ENCODE data around the gene KLB.
"Not testable (repeated sequence)": the region's sequence is repeated elsewhere in the genome, so short reads cannot be mapped to it uniquely, and the experiment has no call there.

Gene KLB

DNA sequence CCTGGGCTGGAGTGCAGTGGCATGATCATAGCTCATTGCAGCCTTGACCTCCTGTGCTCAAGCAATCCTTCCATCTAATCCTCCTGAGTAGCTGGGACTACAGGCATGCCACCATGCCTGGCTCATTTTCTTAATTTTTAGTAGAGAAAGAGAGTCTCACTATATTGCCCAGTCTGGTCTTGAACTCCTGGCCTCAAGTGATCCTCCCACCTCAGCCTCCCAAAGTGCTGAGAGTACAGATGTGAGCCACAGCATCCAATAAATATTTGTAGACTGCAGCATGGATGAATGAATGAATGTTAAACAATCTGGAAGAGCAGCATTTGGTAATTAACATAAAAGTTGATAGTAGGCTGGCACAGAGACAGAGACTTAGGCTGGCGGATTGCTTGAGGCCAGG, 20.0 kb downstream of the KLB start:
- no peak for DNase-seq (ENCODE audit: low read depth)

DNA sequence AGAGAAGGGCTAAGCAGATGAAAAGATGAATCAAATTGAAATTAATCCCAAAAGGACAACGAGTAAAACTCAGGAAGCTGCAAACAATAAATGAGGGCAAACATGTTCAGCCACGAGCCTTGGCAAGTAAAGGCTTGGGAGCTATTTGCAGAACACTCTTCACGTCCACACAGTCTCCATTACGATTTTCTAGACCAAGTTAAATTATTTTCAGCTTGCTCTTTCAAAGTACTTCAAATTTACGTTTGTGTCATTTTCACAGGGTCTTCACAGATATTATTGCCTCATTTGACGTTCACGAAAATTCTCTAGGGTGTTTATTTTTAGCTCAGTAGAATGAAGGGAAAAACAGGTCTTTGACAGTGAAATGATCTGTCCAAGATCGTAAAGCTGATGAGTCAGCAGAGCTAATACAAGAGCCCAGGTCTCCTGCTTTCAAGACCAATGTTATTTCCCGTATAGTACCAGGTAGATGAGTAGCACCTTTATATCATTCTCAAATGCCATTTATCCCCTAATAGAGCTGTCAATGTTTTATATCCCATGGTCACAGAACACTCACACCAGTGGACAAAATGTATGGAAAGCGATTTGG, 20.9 kb downstream of the KLB start:
- no peak for DNase-seq (ENCODE audit: low read depth)

DNA sequence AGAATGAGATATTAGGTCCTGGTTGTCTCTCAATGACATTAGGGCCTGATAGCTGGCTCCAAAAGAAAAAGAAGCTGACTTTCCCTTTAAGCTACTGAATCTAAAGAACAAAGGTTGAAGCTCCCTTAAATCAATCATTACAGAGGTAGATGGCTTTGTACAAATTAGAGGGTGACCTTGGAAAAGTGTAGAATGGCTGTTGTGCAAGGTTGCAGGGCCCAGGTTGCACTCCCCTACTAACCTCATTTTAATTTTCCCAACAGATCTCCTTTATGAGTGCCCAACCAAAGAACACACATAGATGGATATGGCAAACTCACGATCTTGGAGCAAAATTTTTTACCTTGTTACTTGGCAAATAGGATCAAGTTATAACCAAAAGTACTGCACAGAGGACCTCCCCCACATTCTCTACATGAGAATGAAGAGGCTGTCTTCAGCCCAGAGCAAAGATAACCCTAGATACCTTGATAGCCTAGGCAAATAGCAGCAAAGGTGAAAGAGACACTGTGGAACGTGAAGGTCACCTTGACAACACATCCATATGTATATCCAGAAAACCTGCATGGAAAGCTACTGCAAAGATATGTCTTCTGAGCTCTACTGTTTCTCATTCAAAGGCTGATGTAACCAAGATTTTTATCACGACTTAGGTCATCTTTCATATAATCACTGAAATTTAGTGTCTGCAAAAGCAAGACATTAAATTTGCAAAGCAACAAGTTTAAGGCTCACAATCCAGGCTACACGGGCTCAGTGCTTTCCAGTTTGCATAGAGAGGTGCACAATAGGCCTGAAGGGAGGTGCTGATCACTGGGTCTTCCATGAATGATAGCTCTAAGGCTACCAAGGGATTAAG, 23.0 kb downstream of the KLB start:
- DNase-seq (ENCODE audit: low read depth): no peak

DNA sequence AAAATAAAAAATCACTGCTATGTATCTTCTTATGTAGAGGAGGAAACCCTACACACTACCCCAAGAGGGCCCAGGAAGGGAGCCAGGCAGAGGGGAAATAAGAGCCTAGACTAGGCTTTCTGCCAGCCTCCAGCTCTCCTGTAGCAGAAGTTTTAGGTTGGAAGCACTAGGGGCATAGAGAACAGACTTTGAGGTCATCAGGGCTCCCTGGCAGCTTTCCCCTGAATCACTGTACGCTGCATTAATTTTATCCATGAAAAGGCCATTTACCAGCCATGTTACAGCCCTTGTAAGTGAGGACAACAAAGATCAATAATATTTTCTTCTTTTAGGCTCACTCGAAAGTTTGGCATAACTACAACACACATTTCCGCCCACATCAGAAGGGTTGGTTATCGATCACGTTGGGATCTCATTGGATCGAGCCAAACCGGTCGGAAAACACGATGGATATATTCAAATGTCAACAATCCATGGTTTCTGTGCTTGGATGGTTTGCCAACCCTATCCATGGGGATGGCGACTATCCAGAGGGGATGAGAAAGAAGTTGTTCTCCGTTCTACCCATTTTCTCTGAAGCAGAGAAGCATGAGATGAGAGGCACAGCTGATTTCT, 27.3 kb downstream of the KLB start:
- no peak for DNase-seq (ENCODE audit: low read depth)

DNA sequence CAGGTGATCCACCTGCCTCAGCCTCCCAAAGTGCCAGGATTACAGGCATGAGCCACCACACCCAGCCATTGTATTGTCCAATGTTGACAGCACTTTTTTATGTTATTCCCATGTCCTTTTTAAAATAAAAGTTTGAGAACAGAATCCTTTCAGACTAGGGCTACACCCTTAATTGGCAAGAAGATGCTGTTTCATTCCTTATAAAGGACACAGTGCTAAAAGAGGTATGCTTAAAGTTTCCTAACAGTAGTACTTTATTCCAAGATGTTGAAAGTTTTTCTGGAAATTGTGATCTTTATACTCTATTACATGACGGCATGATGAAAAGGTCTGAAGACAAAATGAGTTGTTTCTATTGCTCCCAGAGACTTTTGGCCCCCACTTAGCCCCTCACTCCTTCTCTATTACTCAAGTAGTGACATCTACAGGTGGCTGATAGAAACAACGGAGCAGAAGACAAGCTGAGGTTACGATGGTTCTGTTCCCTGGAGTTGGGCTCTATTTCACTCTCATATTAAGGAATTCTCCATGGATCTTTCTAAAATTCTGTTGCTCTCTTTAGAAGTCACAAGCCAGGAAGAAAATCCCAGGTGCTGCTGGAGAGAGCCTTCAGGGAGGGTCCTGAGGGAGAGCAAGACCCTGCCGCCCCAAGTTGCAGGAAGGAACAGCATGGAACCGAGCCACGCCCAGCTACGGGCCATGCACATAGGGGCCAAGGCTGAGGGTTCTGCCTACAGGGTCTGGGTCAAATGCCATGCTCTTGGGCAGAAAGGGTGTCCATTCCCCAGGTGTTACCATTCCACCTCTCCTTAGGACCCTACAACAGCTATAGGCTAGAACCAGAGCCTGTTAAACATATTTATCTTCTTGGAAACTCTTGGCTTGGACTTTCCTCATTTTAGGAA, 29.2 kb downstream of the KLB start:
- DNase-seq (ENCODE audit: low read depth): no peak

DNA sequence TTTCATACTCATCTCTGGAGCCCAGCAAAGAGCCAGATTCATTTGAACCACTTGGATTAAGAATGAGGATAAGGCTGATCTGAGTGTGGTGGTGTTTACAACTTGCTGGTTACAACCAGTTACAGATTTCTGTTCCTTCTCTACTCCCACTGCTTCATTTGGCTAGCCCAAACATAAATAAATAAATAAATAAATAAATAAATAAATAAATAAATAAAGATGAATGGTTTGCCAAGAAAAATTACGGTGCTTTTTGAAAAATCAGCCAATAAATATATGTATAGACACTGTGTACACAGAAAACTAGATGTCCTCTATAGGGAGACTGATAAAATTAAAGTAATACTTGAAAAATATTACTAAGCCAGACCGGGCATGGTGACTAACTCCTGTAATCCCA, 34.9 kb downstream of the KLB start:
- DNase-seq (ENCODE audit: low read depth): no peak

DNA sequence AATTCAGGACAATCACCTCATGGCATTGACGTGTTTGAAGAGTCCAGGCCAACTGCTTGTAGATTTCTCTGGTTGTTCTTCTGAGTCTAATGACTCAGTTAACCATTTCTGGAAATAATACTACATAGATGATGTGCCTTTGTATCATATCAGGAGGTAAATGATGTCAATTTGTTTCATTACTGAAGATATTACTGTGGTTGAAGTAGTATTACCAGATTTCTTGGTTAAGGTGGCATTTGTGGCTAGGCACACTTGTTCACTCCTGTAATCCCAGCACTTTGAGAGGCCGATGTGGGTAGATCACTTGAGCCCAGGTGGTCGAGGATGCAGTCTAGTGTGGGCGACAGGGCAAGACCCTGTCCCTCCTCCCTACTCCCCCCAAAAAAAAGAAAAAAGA, 36.3 kb downstream of the KLB start:
- no peak for DNase-seq (ENCODE audit: low read depth)

DNA sequence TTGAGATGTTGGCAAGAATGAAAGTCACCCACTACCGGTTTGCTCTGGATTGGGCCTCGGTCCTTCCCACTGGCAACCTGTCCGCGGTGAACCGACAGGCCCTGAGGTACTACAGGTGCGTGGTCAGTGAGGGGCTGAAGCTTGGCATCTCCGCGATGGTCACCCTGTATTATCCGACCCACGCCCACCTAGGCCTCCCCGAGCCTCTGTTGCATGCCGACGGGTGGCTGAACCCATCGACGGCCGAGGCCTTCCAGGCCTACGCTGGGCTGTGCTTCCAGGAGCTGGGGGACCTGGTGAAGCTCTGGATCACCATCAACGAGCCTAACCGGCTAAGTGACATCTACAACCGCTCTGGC, 39.7 kb downstream of the KLB start:
- DNase-seq (ENCODE audit: low read depth): no peak

DNA sequence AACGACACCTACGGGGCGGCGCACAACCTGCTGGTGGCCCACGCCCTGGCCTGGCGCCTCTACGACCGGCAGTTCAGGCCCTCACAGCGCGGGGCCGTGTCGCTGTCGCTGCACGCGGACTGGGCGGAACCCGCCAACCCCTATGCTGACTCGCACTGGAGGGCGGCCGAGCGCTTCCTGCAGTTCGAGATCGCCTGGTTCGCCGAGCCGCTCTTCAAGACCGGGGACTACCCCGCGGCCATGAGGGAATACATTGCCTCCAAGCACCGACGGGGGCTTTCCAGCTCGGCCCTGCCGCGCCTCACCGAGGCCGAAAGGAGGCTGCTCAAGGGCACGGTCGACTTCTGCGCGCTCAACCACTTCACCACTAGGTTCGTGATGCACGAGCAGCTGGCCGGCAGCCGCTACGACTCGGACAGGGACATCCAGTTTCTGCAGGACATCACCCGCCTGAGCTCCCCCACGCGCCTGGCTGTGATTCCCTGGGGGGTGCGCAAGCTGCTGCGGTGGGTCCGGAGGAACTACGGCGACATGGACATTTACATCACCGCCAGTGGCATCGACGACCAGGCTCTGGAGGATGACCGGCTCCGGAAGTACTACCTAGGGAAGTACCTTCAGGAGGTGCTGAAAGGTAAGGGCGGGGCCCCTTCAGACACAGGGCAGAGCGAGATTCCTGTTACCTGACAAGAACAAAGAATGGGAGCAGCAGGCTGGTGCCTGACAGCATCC, 40.3 kb downstream of the KLB start:
- DNase-seq (ENCODE audit: low read depth): no peak

DNA sequence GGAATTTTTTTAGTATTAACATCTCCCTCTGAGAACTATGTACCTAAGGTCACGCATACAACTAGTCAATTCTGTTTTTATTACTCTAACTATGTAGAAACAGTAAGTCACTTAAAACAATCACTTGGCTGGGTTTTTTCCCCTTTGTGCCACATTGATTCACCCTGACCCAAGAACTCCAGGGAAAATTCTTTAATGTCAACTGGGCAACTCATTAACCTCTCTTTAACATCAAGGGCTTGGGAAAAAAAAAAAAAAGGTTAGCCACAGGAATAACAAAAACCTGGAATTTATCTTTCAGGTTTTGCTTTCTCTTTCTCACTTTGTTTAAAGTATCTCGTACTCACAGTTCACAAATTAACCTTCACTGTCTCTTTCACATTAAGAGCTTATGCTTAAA, 43.9 kb downstream of the KLB start:
- DNase-seq (ENCODE audit: low read depth): no peak

DNA sequence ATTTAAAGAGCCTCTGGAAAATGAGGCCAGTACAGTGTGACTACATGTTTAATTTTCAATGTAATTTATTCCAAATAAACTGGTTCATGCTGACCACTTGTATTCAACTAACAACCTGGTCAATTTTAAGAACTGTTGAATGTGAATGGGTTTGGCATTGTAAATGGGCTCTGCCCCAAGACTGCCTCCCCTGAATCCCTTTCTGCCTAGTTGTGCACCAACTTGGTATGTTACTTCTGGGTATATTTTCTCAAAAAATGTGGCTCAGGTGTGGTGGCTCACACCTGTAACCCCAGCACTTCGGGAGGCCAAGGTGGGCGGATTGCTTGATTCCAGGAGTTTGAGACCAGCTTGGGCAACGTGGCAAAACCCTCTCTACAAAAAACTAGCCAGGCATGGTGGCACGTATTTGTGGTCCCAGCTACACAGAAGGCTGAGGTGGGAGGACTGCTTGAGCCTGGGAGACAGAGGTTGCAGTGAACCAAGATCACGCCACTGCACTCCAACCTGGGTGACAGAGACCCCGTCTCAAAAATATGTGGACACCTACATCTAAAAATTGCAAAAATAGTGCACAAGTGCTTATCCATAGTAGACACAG, 44.8 kb downstream of the KLB start:
- DNase-seq (ENCODE audit: low read depth): no peak

DNA sequence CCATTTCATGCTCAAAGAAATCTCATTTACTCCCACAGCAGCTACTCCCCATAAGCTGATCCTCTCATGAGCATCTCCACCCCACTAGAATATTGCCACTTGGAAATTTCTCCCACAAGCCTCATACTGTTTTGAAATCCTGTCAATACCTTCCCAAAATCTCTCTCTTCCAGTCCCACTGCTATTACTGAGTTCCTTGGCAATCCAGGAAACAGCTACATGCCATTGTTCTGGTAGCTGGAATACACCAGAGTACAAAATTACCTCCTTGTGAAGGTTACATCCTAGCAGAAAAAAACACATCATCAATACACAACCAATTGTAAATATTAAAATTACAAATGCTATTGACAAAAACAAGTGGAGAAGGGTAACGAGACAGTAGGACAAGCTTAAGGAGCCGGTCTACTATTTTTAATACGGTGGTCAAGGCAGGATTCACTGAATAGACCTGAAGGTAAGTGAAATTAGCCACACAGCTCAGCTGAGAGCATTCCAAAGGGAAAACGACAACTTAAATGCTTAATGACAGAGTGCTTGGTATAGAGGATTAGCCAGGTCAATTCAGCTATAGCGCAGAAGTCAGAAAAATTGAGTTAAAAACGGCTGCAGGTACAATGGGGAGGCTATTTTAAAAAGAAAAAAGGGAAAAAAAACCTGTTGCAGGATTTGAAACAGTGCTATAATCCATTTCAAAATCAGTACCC, 45.6 kb downstream of the KLB start:
- no peak for DNase-seq (ENCODE audit: low read depth)

DNA sequence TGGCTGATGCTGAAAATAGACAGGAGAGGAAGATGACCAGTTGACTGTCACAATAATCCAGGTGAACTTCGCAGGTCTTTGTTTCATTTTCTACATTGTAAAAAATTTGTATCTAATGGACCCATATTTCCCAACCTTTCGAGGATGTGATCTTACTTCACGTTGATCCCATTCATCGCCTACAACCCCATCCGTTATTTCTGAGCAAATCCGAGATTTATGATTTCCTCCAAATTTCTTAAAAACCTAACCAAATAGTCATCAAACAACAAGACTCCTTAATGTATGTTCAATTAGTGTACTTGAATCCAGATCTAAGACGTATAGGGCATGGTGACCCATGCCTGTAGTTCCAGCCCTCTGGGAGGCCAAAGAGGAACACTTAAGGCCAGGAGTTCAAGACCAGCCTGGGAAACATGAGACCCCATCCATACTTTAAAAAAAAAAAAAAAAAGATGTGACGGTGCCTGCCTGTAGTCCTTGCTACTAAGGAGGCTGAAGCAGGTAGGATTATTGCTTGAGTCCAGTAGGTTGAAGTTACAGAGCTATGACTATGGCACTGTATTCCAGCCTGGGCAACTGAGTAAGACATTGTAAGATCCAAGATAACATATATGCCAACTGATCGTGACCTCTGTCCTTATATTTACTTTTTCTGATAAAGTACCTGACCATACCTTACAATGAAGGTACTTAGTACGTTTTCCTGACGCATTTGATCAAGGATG, 46.3 kb downstream of the KLB start:
- DNase-seq (ENCODE audit: low read depth): no peak

DNA sequence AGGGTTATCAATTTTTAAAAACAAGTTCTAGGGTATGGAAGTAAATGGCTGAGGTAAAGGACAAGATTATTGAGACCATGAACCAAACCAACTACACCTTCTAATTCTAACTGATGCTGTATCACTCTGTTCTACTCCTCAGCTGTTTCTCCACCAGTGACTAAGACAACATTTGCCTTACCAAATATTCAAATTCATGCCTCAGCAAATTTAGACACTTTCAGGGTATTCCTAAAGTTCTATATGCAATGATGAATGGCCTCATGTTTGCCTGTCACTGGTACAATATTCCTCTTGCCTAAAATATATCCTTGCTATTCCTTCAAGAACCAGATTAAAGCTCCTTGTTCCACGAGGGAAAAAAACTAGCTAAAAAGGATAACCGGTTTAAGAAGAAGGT, 47.0 kb downstream of the KLB start:
- DNase-seq (ENCODE audit: low read depth): no peak

DNA sequence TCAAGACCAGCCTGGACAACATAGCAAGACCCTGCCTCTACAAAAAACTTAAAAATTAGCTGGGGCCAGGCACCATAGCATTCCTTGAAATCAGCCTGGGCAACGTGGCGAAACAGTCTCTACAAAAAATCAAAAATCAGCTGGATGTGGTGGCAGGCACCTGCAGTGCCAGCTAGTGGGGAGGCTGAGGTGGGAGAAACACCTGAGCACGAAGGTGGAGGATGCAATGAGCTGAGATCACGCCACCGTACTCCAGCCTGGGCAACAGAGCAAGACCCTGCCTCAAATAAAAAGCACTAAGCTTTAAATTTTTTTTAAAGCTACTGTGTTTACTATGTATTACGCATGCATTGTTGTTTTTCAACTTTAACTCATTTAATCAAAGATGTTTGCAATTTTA, 48.8 kb downstream of the KLB start:
- DNase-seq (ENCODE audit: low read depth): no peak

DNA sequence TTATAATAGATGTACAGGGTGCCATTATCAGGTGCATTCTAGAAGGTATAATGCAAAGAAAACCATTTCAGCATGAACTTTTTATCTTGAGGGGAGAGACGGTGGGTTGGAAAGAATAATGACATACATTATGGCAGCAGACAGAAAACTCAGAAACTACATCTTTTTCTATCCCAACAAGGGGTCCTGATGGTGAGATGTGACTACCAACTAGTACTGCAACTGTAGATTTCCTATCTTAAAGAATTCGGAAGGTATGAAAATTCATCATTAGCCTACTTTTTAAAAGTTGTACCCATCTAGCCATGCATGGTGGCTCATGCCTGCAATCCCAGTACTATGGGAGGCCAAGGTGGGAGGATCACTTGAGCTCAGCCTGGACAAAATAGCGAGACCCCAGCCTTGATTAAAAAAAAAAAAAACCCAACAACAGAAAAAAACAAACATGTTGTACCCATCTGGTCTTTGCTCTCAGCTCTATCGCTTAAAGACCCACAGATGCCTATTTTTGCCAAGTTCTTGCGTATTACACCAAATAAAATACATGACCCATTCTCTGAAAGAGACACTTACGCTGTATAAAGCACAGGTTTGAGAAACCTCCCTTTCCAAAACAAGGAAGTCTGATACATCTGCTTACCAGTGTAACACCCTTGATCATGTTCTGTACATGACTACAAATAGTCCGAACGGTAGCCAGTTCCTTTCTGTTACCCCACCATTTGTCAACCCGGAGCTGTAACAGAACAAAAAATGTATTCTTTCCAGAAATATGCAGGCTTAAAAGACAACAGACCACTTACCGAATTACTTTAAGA, 50.4 kb downstream of the KLB start:
- no peak for DNase-seq (ENCODE audit: low read depth)

DNA sequence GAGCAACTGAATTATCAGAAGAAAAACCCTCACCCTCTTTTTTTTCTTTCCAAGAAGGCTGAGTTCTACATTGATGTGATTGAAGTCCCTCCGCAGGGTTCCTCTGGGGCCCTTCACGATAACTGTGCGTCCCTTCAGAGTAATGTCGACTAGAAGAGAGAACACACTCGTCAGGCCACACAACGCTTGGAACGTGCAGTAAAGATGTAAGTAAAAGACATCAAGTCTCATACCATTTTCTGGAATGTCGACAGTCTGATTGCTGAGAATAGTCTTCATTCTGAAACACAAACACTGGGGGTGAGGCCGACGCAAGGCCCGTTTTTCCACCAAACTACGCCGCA, 51.4 kb downstream of the KLB start:
- DNase-seq (ENCODE audit: low read depth): not testable (repeated sequence)

DNA sequence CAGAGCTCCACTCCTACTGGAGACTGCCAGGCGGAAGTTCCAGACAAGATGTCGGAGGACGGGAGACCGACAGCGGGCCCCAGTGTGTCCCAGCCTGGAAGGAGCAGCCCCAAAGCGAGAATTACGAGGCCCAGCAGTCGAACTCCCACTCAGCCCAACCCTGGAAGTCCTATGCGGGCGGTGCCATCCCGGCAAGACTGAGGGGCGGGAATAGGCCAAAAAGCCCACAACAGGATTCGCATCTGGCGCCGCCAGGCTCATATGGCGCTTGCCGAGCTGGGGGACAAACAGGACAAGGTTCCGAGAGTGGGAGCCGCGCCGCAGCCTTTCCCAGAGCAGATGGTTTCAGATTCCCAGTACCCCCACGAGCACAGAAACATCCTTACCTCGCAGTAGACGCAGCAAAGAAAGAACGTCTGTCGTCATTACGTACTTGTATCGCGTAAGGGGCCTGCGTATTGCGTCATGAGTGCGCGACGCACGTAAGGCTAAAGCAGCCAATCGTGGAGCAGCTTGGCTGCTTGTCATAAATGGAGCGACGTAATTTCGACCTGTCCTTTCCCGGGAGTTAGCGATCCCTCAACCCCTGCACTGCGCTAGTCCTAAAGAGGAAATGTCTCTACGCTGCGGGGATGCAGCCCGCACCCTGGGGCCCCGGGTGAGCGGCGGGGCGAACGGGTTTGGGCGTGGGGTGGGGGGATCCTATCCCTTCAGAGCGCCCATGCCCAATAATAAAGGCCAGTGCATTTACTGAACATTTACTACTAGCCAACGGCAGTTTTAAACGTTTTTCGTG, 52.0 kb downstream of the KLB start, which contains the start of the genes LIAS and RPL9:
LIAS (plus strand) TSS at position 552 of the 796 bp plus-strand sequence; CDS start at position 614, 62 bp downstream.
RPL9 (minus strand) TSS at position 418 of the 796 bp plus-strand sequence. CDS start 483 bp downstream, outside the sequence.
- peak; percentile 89 for DNase-seq (ENCODE audit: low read depth)

Measured in GM04503 (cell line).